Osteocyte (in vitro differentiated cells): ENCODE results near the gene KAZN. TPM values are rescaled to one million over a fixed set of nuclear protein-coding genes. Genes with fewer than 3 reads are reported as not detected.

Experiments
- DNase-seq: peaks from one replicate; pipeline ENCODE4 v3.0.0; 2021; ENCODE audit warnings: mixed read lengths; ENCODE audit not compliant: unreplicated experiment; ENCODE audit errors: extremely low spot score
- H3K27ac Mint-ChIP-seq: one replicate; pipeline ENCODE4 v1.8.0; 2021; ENCODE audit warnings: mild to moderate bottlenecking, mixed read lengths; ENCODE audit not compliant: unreplicated experiment
- H3K27me3 Mint-ChIP-seq: one replicate; pipeline ENCODE4 v1.8.0; 2021; ENCODE audit warnings: mixed read lengths; ENCODE audit not compliant: unreplicated experiment
- H3K36me3 Mint-ChIP-seq: one replicate; pipeline ENCODE4 v1.8.0; 2021; ENCODE audit warnings: mixed read lengths; ENCODE audit not compliant: unreplicated experiment
- H3K4me1 Mint-ChIP-seq: one replicate; pipeline ENCODE4 v1.8.0; 2021; ENCODE audit warnings: mixed read lengths; ENCODE audit not compliant: unreplicated experiment
- H3K4me3 Mint-ChIP-seq: one replicate; pipeline ENCODE4 v1.8.0; 2021; ENCODE audit warnings: mild to moderate bottlenecking, moderate library complexity, mixed read lengths; ENCODE audit not compliant: unreplicated experiment
- H3K9me3 Mint-ChIP-seq: one replicate; pipeline ENCODE4 v1.8.0; 2021; ENCODE audit warnings: mixed read lengths; ENCODE audit not compliant: unreplicated experiment
- CTCF ChIP-seq: fragments of 200-600 bp; sonication (generic); IDR thresholded peaks from 2 replicates; pipeline ENCODE4 v1.5.0; 2021; ENCODE audit warnings: antibody characterized with exemption, mild to moderate bottlenecking, moderate library complexity
- total RNA-seq: library from RNA; stranded (reverse); gene quantifications from 2 replicates; pipeline ENCODE4 v1.2.1, GENCODE V29; 2021

The KAZN gene
- total RNA-seq, 1 donor from 2014 or later: 47.1 TPM

DNA sequence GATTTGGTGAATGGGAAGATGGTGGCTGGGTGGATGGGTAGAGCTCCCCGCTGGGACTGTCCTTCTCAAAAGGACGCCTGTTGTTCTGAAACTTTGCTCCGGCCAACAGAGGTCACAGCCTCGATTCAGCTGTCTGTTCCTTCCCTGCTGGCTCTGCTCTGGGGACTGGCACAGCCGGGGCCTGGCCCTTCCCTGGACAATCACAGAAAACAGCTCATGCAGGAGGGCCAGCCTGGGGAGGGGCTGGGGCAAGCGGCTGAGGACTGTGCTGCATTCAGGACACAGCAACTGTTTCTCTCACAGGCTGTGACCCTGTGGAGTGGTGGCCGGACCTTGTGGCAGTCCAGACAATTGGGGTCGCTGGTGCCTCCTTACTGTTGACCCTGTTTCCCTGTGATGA, 444.4 kb downstream of the KAZN start:
- TF ChIP-seq CTCF: no peak
- H3K27ac Mint-ChIP-seq: no peak overlapping the region
- peaks cover 6% of the 10 kb centered on the region for H3K4me1 Mint-ChIP-seq
- no peak for DNase-seq
- no peaks in the 10 kb centered on the region for H3K9me3 Mint-ChIP-seq
- H3K27me3 Mint-ChIP-seq: no peaks in the 10 kb centered on the region
- H3K36me3 Mint-ChIP-seq: peaks cover 11% of the 10 kb centered on the region
- no peak overlapping the region for H3K4me3 Mint-ChIP-seq

DNA sequence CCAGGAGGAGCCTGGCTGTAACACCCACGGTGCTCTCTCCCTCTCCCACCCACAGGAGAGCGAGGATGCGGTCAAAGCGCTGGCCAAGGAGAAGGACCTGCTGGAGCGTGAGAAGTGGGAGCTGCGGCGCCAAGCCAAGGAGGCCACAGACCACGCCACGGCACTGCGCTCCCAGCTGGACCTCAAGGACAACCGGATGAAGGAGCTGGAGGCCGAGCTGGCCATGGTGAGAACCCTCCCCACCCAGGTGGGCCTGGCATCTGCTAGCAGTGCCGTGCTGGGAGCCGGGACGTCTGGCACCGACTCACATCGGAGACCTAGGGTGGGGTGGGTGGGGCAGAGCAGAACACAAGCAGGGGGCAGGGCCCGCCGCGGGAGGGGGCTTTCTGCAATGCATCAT, 445.4 kb downstream of the KAZN start:
- H3K4me1 Mint-ChIP-seq: peaks cover 6% of the 10 kb centered on the region
- no peak for TF ChIP-seq CTCF
- H3K36me3 Mint-ChIP-seq: peaks cover 11% of the 10 kb centered on the region
- DNase-seq: no peak
- H3K27ac Mint-ChIP-seq: no peak overlapping the region
- H3K4me3 Mint-ChIP-seq: no peak overlapping the region
- no peaks in the 10 kb centered on the region for H3K27me3 Mint-ChIP-seq
- no peaks in the 10 kb centered on the region for H3K9me3 Mint-ChIP-seq

- no peak for DNase-seq
- Mint-ChIP-seq H3K4me1 (peaks cover 6% of the 10 kb centered on the region), H3K9me3 (no peaks in the 10 kb centered on the region), H3K4me3 (no peak overlapping the region), H3K27ac (no peak overlapping the region), H3K36me3 (peaks cover 11% of the 10 kb centered on the region), H3K27me3 (no peaks in the 10 kb centered on the region)
- TF ChIP-seq CTCF: no peak
These were observed 446.6 kb downstream of the KAZN start for GRCh38 chr1:15045123-15045522.

DNA sequence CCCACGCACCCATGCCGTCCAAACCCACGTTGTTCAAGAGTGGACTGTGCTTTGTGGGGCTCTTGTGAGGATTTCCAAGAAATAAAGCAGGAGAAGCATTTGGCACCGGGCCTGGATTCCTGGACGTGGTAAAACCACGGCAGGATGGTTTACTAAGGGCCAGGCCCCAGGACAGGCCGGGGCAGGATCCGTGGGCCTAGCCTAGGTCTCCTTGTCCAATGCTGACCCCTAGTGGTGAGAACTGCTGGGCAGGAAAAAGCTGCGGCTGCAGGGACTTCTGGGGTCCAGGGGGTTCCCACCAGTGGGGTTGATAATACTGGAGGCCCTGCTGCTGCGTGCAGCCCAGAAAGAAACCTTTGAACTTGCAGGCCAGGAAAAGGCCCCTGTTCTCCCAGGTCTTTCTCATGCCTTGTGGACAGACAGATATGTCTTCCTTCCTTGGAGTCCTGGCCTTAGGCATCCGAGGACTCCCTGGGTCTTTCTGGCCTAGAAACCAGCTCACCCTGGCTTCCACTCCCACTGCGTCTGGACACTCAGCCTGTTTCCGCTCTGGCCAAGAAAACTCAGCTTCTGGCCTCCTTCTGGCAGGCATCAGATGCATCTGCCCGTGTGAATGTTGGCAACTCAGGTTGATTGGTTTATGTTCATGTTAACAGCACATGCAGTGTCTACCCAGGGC, 448.1 kb downstream of the KAZN start:
- Mint-ChIP-seq H3K4me1 (peaks cover 6% of the 10 kb centered on the region), H3K4me3 (no peak overlapping the region), H3K9me3 (no peaks in the 10 kb centered on the region), H3K27me3 (no peaks in the 10 kb centered on the region), H3K27ac (peak overlapping the region; percentile 64), H3K36me3 (peaks cover 17% of the 10 kb centered on the region)
- TF ChIP-seq CTCF: peak; percentile 98
- DNase-seq: peak; percentile 89

DNA sequence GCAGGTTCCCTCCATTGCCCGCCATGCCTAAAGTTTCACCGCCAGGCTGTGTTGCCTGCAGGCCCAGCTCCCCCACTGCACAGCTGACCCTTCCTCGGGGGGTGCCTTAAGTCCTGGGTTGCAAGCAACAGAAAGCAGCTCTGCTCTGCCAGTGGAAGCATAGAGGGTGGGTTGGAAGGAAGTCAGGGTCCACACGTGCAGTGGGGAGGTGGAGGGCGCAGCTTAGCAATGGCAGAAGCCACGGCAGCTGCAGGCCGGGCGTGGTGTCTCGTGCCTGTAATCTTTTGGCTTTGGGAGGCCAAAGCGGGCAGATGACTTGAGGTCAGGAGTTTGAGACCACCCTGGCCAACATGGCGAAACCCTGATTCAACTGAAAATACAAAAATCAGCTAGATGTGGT, 448.8 kb downstream of the KAZN start:
- no peak for TF ChIP-seq CTCF
- peaks cover 6% of the 10 kb centered on the region for H3K4me1 Mint-ChIP-seq
- no peaks in the 10 kb centered on the region for H3K9me3 Mint-ChIP-seq
- no peaks in the 10 kb centered on the region for H3K27me3 Mint-ChIP-seq
- DNase-seq: no peak
- H3K4me3 Mint-ChIP-seq: no peak overlapping the region
- H3K36me3 Mint-ChIP-seq: peaks cover 22% of the 10 kb centered on the region
- no peak overlapping the region for H3K27ac Mint-ChIP-seq
